HepG2 (cell line): ENCODE results near the gene RIPOR3. TPM values are rescaled to one million over a fixed set of nuclear protein-coding genes. Genes with fewer than 3 reads are reported as not detected.
"Not testable (repeated sequence)": the region's sequence is repeated elsewhere in the genome, so short reads cannot be mapped to it uniquely, and the experiment has no call there.

ENCODE experiments used
- DPF2 ChIP-seq: sonication (generic); formaldehyde crosslinking; IDR thresholded peaks from 2 replicates; pipeline ENCODE4 v1.4.0; 2020; ENCODE audit warnings: mild to moderate bottlenecking, low read depth, missing genetic modification reagents, borderline replicate concordance
- GABPA ChIP-seq, 2 experiments: IDR thresholded peaks; 2 replicates each; pipeline ENCODE4 v1.6.1; 2011 to 2016; ENCODE audit warnings: low read depth in 2 of 2, low read length in 1 of 2, missing biosample characterization in 1 of 2, missing genetic modification characterization in 1 of 2
- GATA4 ChIP-seq: sonication (generic); IDR thresholded peaks from 2 replicates; pipeline ENCODE4 v1.6.1; 2016; ENCODE audit warnings: antibody characterized with exemption, low read depth, borderline replicate concordance
- HINFP ChIP-seq: sonication (generic); formaldehyde crosslinking; IDR thresholded peaks from 2 replicates; pipeline ENCODE4 v1.4.0; 2020; ENCODE audit warnings: low read depth, mild to moderate bottlenecking, missing genetic modification reagents
- HIVEP1 ChIP-seq: sonication (generic); formaldehyde crosslinking; IDR thresholded peaks from 2 replicates; pipeline ENCODE4 v1.4.0; 2020; ENCODE audit warnings: mild to moderate bottlenecking, missing genetic modification reagents
- IRF9 ChIP-seq: sonication (generic); formaldehyde crosslinking; IDR thresholded peaks from 2 replicates; pipeline ENCODE4 v1.8.0; 2022; ENCODE audit warnings: missing genetic modification reagents, mild to moderate bottlenecking, borderline replicate concordance
- JUN ChIP-seq: sonication (generic); formaldehyde crosslinking; IDR thresholded peaks from 2 replicates; pipeline ENCODE4 v1.4.0; 2020; ENCODE audit warnings: mild to moderate bottlenecking, missing genetic modification reagents
- LCORL ChIP-seq, 2 experiments: fragments of 450-650 bp in 1 of 2; sonication (generic) in 1 of 2; formaldehyde crosslinking in 1 of 2; IDR thresholded peaks; 2 replicates each; pipeline versions ENCODE4 v1.5.0 to v1.6.1; 2017 to 2020; ENCODE audit warnings: antibody characterized with exemption in 1 of 2, missing genetic modification reagents in 1 of 2
- PITX1 ChIP-seq: sonication (generic); formaldehyde crosslinking; IDR thresholded peaks from 2 replicates; pipeline ENCODE4 v1.5.1; 2020; ENCODE audit warnings: mild to moderate bottlenecking, missing genetic modification reagents
- SOX6 ChIP-seq, 2 experiments: fragments of 450-650 bp in 1 of 2; sonication (generic) in 1 of 2; formaldehyde crosslinking in 1 of 2; IDR thresholded peaks; 2 replicates each; pipeline versions ENCODE4 v1.4.0 to v1.6.1; 2017 to 2020; ENCODE audit warnings: antibody characterized with exemption in 1 of 2, mild to moderate bottlenecking in 1 of 2, missing genetic modification reagents in 1 of 2
- TARDBP ChIP-seq: sonication (generic); formaldehyde crosslinking; IDR thresholded peaks from 2 replicates; pipeline ENCODE4 v1.8.0; 2022; ENCODE audit warnings: mild to moderate bottlenecking, missing genetic modification reagents
- YEATS4 ChIP-seq: sonication (generic); formaldehyde crosslinking; IDR thresholded peaks from 2 replicates; pipeline ENCODE4 v1.4.0; 2020; ENCODE audit warnings: missing genetic modification reagents, borderline replicate concordance
- ZMYM3 ChIP-seq: sonication (generic); formaldehyde crosslinking; IDR thresholded peaks from 2 replicates; pipeline ENCODE4 v1.5.1; 2020; ENCODE audit warnings: mild to moderate bottlenecking, missing genetic modification reagents
- ZNF362 ChIP-seq: sonication (generic); formaldehyde crosslinking; IDR thresholded peaks from 2 replicates; pipeline ENCODE4 v1.4.0; 2020; ENCODE audit warnings: missing genetic modification reagents, mild to moderate bottlenecking, borderline replicate concordance
- ZNF687 ChIP-seq: sonication (generic); formaldehyde crosslinking; IDR thresholded peaks from 2 replicates; pipeline ENCODE4 v1.5.1; 2020; ENCODE audit warnings: mild to moderate bottlenecking, missing genetic modification reagents, moderate library complexity
- ZNF704 ChIP-seq: sonication (generic); formaldehyde crosslinking; IDR thresholded peaks from 2 replicates; pipeline ENCODE4 v1.8.1; 2023; ENCODE audit warnings: mild to moderate bottlenecking, inconsistent platforms, moderate library complexity, missing genetic modification reagents, borderline replicate concordance
- ZNF883 ChIP-seq: sonication (generic); formaldehyde crosslinking; IDR thresholded peaks from 2 replicates; pipeline ENCODE4 v1.5.1; 2020; ENCODE audit warnings: mild to moderate bottlenecking, missing genetic modification reagents; ENCODE audit errors: not compliant biosample characterization
- ZSCAN22 ChIP-seq: sonication (generic); formaldehyde crosslinking; IDR thresholded peaks from 2 replicates; pipeline ENCODE4 v1.4.0; 2020; ENCODE audit warnings: mild to moderate bottlenecking, missing genetic modification reagents
- polyA plus RNA-seq, 8 experiments: library from polyadenylated mRNA; depleted of rRNA in 3 of 8; stranded (reverse) in 7 of 8; unstranded in 1 of 8; fragments of >200 nt; fragmentation: Illumina TruSeq in 4 of 8; extraction: Trizol in 4 of 8; gene quantifications; 2 replicates each; pipeline versions ENCODE4 v1.2.1 to v1.2.3, GENCODE V29; 2011 to 2016; ENCODE audit warnings: low read depth in 4 of 8, missing spikeins in 1 of 8, mixed read lengths in 1 of 8; ENCODE audit not compliant: insufficient read depth in 1 of 8
- total RNA-seq, 5 experiments: library from RNA; depleted of rRNA; stranded (reverse); fragments of >200 nt; fragmentation: Illumina TruSeq; extraction: Trizol; gene quantifications; 2 replicates each; pipeline ENCODE4 v1.2.3, GENCODE V29; 2016; ENCODE audit warnings: low read depth in 1 of 5

Gene RIPOR3
- total and polyA plus RNA-seq, 2 of the 13 experiments (the other 11 are each of a cell fraction or from before 2014, with no cell fraction given), result 0.18 TPM; not detected in 1

GRCh38 chr20:50676377-50676731 lies 15.0 kb downstream of the RIPOR3 start (continued):
- TF ChIP-seq SOX6 (IDR thresholded peaks at IDR 0.05); GABPA (IDR thresholded peaks at IDR 0.05; ENCODE audit: low read depth, low read length); LCORL (IDR thresholded peaks at IDR 0.05): not testable (repeated sequence)
- peak; percentile 16 for TF ChIP-seq SOX6 (CRISPR knock-in tag; IDR thresholded peaks at IDR 0.05)
- 0 out of 2 replicates have a peak, but pooled peaks have one; percentile 11 for TF ChIP-seq IRF9 (CRISPR knock-in tag)
- TF ChIP-seq JUN, result 0 out of 2 replicates have a peak, but pooled peaks have one; percentile 13
- 0 out of 2 replicates have a peak, but pooled peaks have one; percentile 36 for TF ChIP-seq ZNF362 (CRISPR knock-in tag)
- 0 out of 2 replicates have a peak, but pooled peaks have one; percentile 2 for TF ChIP-seq YEATS4 (CRISPR knock-in tag)
- 0 out of 2 replicates have a peak, but pooled peaks have one; percentile 8 for TF ChIP-seq GABPA (CRISPR knock-in tag; IDR thresholded peaks at IDR 0.05; ENCODE audit: low read depth)
- 0 out of 2 replicates have a peak, but pooled peaks have one; percentile 20 for TF ChIP-seq HIVEP1 (CRISPR knock-in tag)
- peak; percentile 4; the same call in 1 of the 2 replicates for TF ChIP-seq LCORL (CRISPR knock-in tag; IDR thresholded peaks at IDR 0.05)
- 0 out of 2 replicates have a peak, but pooled peaks have one; percentile 0 for TF ChIP-seq GATA4
- peak; percentile 7 for TF ChIP-seq ZNF883
- 0 out of 2 replicates have a peak, but pooled peaks have one; percentile 2 for TF ChIP-seq TARDBP (CRISPR knock-in tag)
- peak; percentile 35; the same call in 1 of the 2 replicates for TF ChIP-seq ZMYM3
- peak; percentile 6; the same call in 1 of the 2 replicates for TF ChIP-seq DPF2 (CRISPR knock-in tag)
- 0 out of 2 replicates have a peak, but pooled peaks have one; percentile 74 for TF ChIP-seq ZNF704 (CRISPR knock-in tag)
- 0 out of 2 replicates have a peak, but pooled peaks have one; percentile 5 for TF ChIP-seq ZNF687 (CRISPR knock-in tag)
- TF ChIP-seq ZSCAN22 (CRISPR knock-in tag), result peak; percentile 28; the same call in 1 of the 2 replicates
- 0 out of 2 replicates have a peak, but pooled peaks have one; percentile 6 for TF ChIP-seq PITX1 (CRISPR knock-in tag)
- peak; percentile 42 for TF ChIP-seq HINFP
